ENCODE measurements around the gene RAB11FIP4.

DNA sequence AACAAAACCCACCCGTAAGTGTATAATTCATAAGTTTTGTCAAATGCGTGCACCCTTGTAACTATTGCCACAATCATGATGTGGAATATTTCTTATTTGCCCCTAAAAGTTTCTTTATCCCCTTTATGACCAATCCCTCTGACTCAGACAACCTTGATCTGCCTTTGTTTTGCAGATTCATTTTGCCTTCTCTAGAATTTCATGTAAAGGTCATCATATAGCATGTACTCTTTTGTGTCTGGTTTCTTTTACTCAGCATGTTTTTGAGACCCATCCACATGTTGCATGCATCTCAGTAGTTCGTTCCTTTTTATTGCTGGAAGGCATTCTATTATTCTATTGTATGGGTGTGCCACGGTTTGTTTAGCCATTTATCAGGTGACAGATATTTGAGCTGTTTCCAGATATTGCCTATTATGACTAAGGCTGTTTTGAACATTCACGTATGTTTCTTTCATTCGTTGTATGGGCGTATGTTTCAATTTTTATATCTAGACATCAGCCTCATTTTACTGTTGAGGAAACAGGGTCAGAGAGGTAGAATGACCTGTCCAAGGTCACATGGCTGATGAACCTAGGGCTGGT is 192.4 kb downstream of the RAB11FIP4 start:
- TF ChIP-seq, protein P1, sequence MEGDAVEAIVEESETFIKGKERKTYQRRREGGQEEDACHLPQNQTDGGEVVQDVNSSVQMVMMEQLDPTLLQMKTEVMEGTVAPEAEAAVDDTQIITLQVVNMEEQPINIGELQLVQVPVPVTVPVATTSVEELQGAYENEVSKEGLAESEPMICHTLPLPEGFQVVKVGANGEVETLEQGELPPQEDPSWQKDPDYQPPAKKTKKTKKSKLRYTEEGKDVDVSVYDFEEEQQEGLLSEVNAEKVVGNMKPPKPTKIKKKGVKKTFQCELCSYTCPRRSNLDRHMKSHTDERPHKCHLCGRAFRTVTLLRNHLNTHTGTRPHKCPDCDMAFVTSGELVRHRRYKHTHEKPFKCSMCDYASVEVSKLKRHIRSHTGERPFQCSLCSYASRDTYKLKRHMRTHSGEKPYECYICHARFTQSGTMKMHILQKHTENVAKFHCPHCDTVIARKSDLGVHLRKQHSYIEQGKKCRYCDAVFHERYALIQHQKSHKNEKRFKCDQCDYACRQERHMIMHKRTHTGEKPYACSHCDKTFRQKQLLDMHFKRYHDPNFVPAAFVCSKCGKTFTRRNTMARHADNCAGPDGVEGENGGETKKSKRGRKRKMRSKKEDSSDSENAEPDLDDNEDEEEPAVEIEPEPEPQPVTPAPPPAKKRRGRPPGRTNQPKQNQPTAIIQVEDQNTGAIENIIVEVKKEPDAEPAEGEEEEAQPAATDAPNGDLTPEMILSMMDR (IDR thresholded peaks at IDR 0.05), result no peak
- no peak for TF ChIP-seq EZH2 (IDR thresholded peaks at IDR 0.05)

All from neural progenitor cell (in vitro differentiated cells).